Measurements from ENCODE around the gene METTL15. TPM values are rescaled to one million over a fixed set of nuclear protein-coding genes. Genes with fewer than 3 reads are reported as not detected.

The METTL15 gene
- total and polyA plus RNA-seq, 2 of the 8 experiments (the other 6 are each of a cell fraction or from before 2014, with no cell fraction given), result 5.4 to 10.5 TPM

- TF ChIP-seq SP4 (IDR thresholded peaks at IDR 0.05; ENCODE audit: low read length), result no peak
Measured at GRCh38 chr11:28104984-28105383, 3.2 kb upstream of the METTL15 start (continued).
